Natural killer cell (primary cell): ENCODE results near the gene TCAF1. TPM values are rescaled to one million over a fixed set of nuclear protein-coding genes. Genes with fewer than 3 reads are reported as not detected.

Experiments used
- ATAC-seq, 3 donors: fragments of 150-1000 bp in 2 of 3; fragments of 200-7000 bp in 1 of 3; cut with Tn5 transposase; 1 replicate in 1 of 3; 2 replicates in 2 of 3; pipeline ENCODE4 v1.10.0; 2021; ENCODE audit warnings: mild to moderate bottlenecking in 2 of 3, moderate library complexity in 2 of 3
- DNase-seq, 2 donors: peaks; one replicate each; pipeline versions ENCODE4 v3.0.0 to v3.0.0-alpha.2; 2013 to 2021; ENCODE audit warnings: mixed read lengths in 1 of 2
- H3K27ac ChIP-seq: one replicate; pipeline ENCODE4 v1.5.1; 2013; ENCODE audit warnings: mild to moderate bottlenecking, low read length
- H3K27me3 ChIP-seq: one replicate; pipeline ENCODE4 v1.6.1; 2013; ENCODE audit warnings: low read length; ENCODE audit not compliant: control insufficient read depth, insufficient read depth
- H3K36me3 ChIP-seq: one replicate; pipeline ENCODE4 v1.6.1; 2013; ENCODE audit warnings: low read length; ENCODE audit not compliant: control insufficient read depth, insufficient read depth
- H3K4me1 ChIP-seq: one replicate; pipeline ENCODE4 v1.6.1; 2013; ENCODE audit warnings: low read length; ENCODE audit not compliant: control insufficient read depth, insufficient read depth
- H3K4me3 ChIP-seq: one replicate; pipeline ENCODE4 v1.5.1; 2013; ENCODE audit warnings: low read length
- H3K9me3 ChIP-seq: one replicate; pipeline ENCODE4 v1.6.1; 2013; ENCODE audit warnings: low read length; ENCODE audit not compliant: control insufficient read depth, insufficient read depth
- H3K27ac Mint-ChIP-seq, 2 donors: one replicate each; pipeline ENCODE4 v1.8.0; 2022; ENCODE audit warnings: mild to moderate bottlenecking in 2 of 2, mixed read lengths in 2 of 2, moderate library complexity in 1 of 2
- H3K27me3 Mint-ChIP-seq, 2 donors: one replicate each; pipeline ENCODE4 v1.8.0; 2022; ENCODE audit warnings: low read depth in 2 of 2, mixed read lengths in 2 of 2
- H3K36me3 Mint-ChIP-seq: one replicate; pipeline ENCODE4 v1.8.0; 2022; ENCODE audit warnings: mixed read lengths
- H3K4me1 Mint-ChIP-seq, 2 donors: one replicate each; pipeline ENCODE4 v1.8.0; 2022; ENCODE audit warnings: mixed read lengths in 2 of 2
- H3K4me3 Mint-ChIP-seq: one replicate; pipeline ENCODE4 v1.8.0; 2022; ENCODE audit warnings: mild to moderate bottlenecking, moderate library complexity, mixed read lengths
- H3K9me3 Mint-ChIP-seq, 2 donors: one replicate each; pipeline ENCODE4 v1.8.0; 2022; ENCODE audit warnings: mixed read lengths in 2 of 2
- WGBS: methylation state at CpG from one replicate; pipeline ENCODE4 v1.1.7; 2013; ENCODE audit warnings: missing lambda C conversion rate; ENCODE audit not compliant: insufficient coverage; 5-methylcytosine and 5-hydroxymethylcytosine counted together
- intact Hi-C: fragments of 100-400 bp; cut with micrococcal nuclease; formaldehyde crosslinking; loops from one replicate; pipeline ENCODE4 v1.14.2; 2022
- total RNA-seq, 4 donors: library from RNA; stranded (reverse); fragments of 120-200 nt in 1 of 4; gene quantifications; one replicate each; pipeline versions ENCODE4 v1.2.3 to v1.2.4, GENCODE V29; 2013 to 2022
- TF ChIP-seq, protein P1 (sequence below): fragments of 200-600 bp; IDR thresholded peaks from one replicate; pipeline ENCODE4 v1.8.0; 2022; ENCODE audit warnings: antibody characterized with exemption

TCAF1 gene
- total RNA-seq, 3 donors from 2014 or later (not counting 1 experiment from before 2014, with no cell fraction given): 12.7 to 24.5 (median 18.8) TPM

DNA sequence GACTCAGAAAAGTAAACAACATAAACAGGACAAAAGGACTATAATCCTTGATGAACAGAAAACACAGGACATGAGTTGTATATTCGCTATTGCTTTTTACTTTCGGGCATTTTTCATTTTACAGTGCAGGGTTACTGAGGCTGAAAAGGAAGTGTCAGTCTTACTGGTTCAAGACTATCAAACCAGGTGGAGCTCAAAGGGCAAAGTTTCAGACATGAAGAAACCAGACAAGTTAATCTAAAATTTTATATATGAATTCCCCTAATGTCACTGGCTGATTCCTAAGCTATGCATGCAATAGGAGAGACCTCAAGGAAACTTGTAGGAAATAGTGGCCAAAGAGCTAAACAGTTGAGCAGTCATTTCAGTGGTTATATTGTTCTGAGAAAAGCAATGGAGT lies 11.4 kb downstream of the TCAF1 start:
- no peaks in the 10 kb centered on the region for H3K4me1 ChIP-seq
- Mint-ChIP-seq H3K4me3 (no peak overlapping the region), H3K4me1 (peaks cover 0 to 8% of the 10 kb centered on the region in 2 donors), H3K27ac (no peak overlapping the region), H3K36me3 (peaks cover 7% of the 10 kb centered on the region), H3K9me3 (peaks cover 0 to 3% of the 10 kb centered on the region in 2 donors), H3K27me3 (peaks cover 0 to 8% of the 10 kb centered on the region in 2 donors)
- no peaks in the 10 kb centered on the region for H3K9me3 ChIP-seq
- 100% methylated on average over 2 of the region's 2 CpGs for WGBS
- ATAC-seq (no peak), DNase-seq (no peak)
- no peak overlapping the region for H3K27ac ChIP-seq
- intact Hi-C loops: no loop called here
- TF ChIP-seq, protein P1, sequence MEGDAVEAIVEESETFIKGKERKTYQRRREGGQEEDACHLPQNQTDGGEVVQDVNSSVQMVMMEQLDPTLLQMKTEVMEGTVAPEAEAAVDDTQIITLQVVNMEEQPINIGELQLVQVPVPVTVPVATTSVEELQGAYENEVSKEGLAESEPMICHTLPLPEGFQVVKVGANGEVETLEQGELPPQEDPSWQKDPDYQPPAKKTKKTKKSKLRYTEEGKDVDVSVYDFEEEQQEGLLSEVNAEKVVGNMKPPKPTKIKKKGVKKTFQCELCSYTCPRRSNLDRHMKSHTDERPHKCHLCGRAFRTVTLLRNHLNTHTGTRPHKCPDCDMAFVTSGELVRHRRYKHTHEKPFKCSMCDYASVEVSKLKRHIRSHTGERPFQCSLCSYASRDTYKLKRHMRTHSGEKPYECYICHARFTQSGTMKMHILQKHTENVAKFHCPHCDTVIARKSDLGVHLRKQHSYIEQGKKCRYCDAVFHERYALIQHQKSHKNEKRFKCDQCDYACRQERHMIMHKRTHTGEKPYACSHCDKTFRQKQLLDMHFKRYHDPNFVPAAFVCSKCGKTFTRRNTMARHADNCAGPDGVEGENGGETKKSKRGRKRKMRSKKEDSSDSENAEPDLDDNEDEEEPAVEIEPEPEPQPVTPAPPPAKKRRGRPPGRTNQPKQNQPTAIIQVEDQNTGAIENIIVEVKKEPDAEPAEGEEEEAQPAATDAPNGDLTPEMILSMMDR: no peak
- peaks cover 3% of the 10 kb centered on the region for H3K27me3 ChIP-seq
- H3K4me3 ChIP-seq: no peak overlapping the region
- H3K36me3 ChIP-seq: no peaks in the 10 kb centered on the region

- Mint-ChIP-seq H3K4me3 (no peak overlapping the region), H3K9me3 (peaks cover 0 to 3% of the 10 kb centered on the region in 2 donors), H3K27ac (no peak overlapping the region), H3K27me3 (peaks cover 5 to 17% of the 10 kb centered on the region in 2 donors), H3K36me3 (peaks cover 7% of the 10 kb centered on the region), H3K4me1 (peaks cover 7 to 8% of the 10 kb centered on the region in 2 donors)
- Histone ChIP-seq H3K27me3 (peaks cover 8% of the 10 kb centered on the region), H3K27ac (no peak overlapping the region), H3K9me3 (no peaks in the 10 kb centered on the region), H3K4me1 (peaks cover 7% of the 10 kb centered on the region), H3K4me3 (no peak overlapping the region), H3K36me3 (no peaks in the 10 kb centered on the region)
- intact Hi-C loops: no loop called here
- ATAC-seq: no peak
- DNase-seq: no peak
- TF ChIP-seq, protein P1: no peak
- WGBS: 100% methylated on average over 2 of the region's 2 CpGs
These were observed 12.9 kb downstream of the TCAF1 start for GRCh38 chr7:143889068-143889467.

DNA sequence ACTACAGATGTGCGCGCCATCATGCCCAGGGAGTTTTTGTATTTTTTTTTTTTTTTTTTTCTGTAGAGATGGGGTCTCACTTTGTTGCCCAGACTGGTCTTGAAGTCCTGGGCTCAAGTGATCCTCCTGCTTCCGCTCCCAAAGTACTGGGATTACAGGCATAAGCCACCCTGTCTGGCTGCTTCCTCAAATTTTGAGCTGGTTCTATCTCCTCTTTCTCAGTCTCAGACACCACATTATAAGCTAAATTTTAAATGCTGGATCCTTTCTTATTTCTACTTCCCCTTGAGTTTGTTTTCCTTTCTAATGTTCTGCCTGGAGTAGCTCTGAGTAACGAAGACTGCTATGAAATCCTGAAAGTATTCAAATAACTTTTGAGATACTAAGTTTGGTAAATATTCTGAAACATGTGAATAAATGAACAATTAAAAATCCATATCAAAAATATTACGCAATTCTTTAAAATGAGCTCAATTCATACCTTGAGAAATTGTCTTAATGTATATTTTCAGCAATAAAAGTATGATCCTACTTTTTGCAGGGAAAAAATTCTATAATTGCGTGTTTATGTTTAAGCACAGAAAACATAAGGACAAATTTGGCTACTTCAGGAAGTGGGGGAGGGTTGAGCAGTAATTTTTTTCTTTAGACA lies 15.0 kb downstream of the TCAF1 start:
- H3K27me3 ChIP-seq: peaks cover 13% of the 10 kb centered on the region
- H3K27ac ChIP-seq: no peak overlapping the region
- H3K9me3 ChIP-seq: no peaks in the 10 kb centered on the region
- DNase-seq (no peak), ATAC-seq (no peak)
- Mint-ChIP-seq H3K36me3 (peaks cover 7% of the 10 kb centered on the region), H3K27ac (no peak overlapping the region), H3K27me3 (peaks cover 16 to 32% of the 10 kb centered on the region in 2 donors), H3K4me1 (peaks cover 19 to 22% of the 10 kb centered on the region in 2 donors), H3K4me3 (no peak overlapping the region), H3K9me3 (peaks cover 0 to 3% of the 10 kb centered on the region in 2 donors)
- 100% methylated on average over 4 of the region's 6 CpGs for WGBS
- peaks cover 13% of the 10 kb centered on the region for H3K4me1 ChIP-seq
- TF ChIP-seq, protein P1: no peak
- intact Hi-C loops: no loop called here
- no peaks in the 10 kb centered on the region for H3K36me3 ChIP-seq
- H3K4me3 ChIP-seq: no peak overlapping the region

- WGBS: 75% methylated on average over 3 of the region's 3 CpGs
- intact Hi-C loops: no loop called here
These were observed 16.0 kb downstream of the TCAF1 start for GRCh38 chr7:143885951-143886350.

More at GRCh38 chr7:143885951-143886350, 16.0 kb downstream of the TCAF1 start:
- Mint-ChIP-seq H3K27ac (no peak overlapping the region), H3K4me1 (peaks cover 22 to 25% of the 10 kb centered on the region in 2 donors), H3K9me3 (peaks cover 0 to 3% of the 10 kb centered on the region in 2 donors), H3K36me3 (peaks cover 7% of the 10 kb centered on the region), H3K4me3 (no peak overlapping the region), H3K27me3 (peaks cover 23 to 32% of the 10 kb centered on the region in 2 donors)
- ATAC-seq: no peak
- TF ChIP-seq, protein P1: no peak
- Histone ChIP-seq H3K4me1 (peaks cover 13% of the 10 kb centered on the region), H3K27ac (no peak overlapping the region), H3K4me3 (no peak overlapping the region), H3K9me3 (no peaks in the 10 kb centered on the region), H3K27me3 (peaks cover 13% of the 10 kb centered on the region), H3K36me3 (no peaks in the 10 kb centered on the region)
- no peak for DNase-seq
